ENCODE measurements around the gene NLGN1.

Gene NLGN1

GRCh38 chr3:173732237-173732636, 334.7 kb downstream of the NLGN1 start:
- DNase-seq: no peak

- no peak for DNase-seq
Observed at GRCh38 chr3:173733029-173733652, 335.6 kb downstream of the NLGN1 start.

GRCh38 chr3:173734473-173734872, 336.9 kb downstream of the NLGN1 start:
- no peak for DNase-seq

GRCh38 chr3:173734895-173735294, 337.4 kb downstream of the NLGN1 start:
- DNase-seq: no peak

GRCh38 chr3:173735841-173736240, 338.3 kb downstream of the NLGN1 start:
- DNase-seq: no peak

- no peak for DNase-seq
Observed at GRCh38 chr3:173737167-173737808, 339.7 kb downstream of the NLGN1 start.

- DNase-seq: no peak
Observed at GRCh38 chr3:173739726-173740125, 342.2 kb downstream of the NLGN1 start.

GRCh38 chr3:173742491-173742890, 344.9 kb downstream of the NLGN1 start:
- no peak for DNase-seq

- DNase-seq: no peak
Observed at GRCh38 chr3:173743111-173743510, 345.6 kb downstream of the NLGN1 start.

GRCh38 chr3:173743516-173743915, 346.0 kb downstream of the NLGN1 start:
- no peak for DNase-seq

GRCh38 chr3:173744479-173744878, 346.9 kb downstream of the NLGN1 start:
- no peak for DNase-seq

GRCh38 chr3:173744895-173745294, 347.4 kb downstream of the NLGN1 start:
- DNase-seq: no peak

GRCh38 chr3:173745952-173746682, 348.6 kb downstream of the NLGN1 start:
- DNase-seq: no peak

- DNase-seq: no peak
Observed at GRCh38 chr3:173747427-173747826, 349.9 kb downstream of the NLGN1 start.

GRCh38 chr3:173748105-173748504, 350.6 kb downstream of the NLGN1 start:
- no peak for DNase-seq

- no peak for DNase-seq
Observed at GRCh38 chr3:173750095-173750494, 352.6 kb downstream of the NLGN1 start.

GRCh38 chr3:173750591-173750990, 353.0 kb downstream of the NLGN1 start:
- no peak for DNase-seq

GRCh38 chr3:173753593-173753992, 356.0 kb downstream of the NLGN1 start:
- DNase-seq: no peak

GRCh38 chr3:173755161-173755560, 357.6 kb downstream of the NLGN1 start:
- DNase-seq: no peak

- no peak for DNase-seq
Observed at GRCh38 chr3:173761161-173761560, 363.6 kb downstream of the NLGN1 start.

GRCh38 chr3:173762501-173762900, 365.0 kb downstream of the NLGN1 start:
- DNase-seq: no peak

GRCh38 chr3:173770011-173770410, 372.5 kb downstream of the NLGN1 start:
- DNase-seq: no peak

- DNase-seq: no peak
Observed at GRCh38 chr3:173770796-173771573, 373.4 kb downstream of the NLGN1 start.
